ENCODE data around the gene ABL1. TPM values are rescaled to one million over a fixed set of nuclear protein-coding genes. Genes with fewer than 3 reads are reported as not detected.

The ABL1 gene
- total RNA-seq, 2 experiments from 2014 or later: 24.8 to 24.9 TPM

DNA sequence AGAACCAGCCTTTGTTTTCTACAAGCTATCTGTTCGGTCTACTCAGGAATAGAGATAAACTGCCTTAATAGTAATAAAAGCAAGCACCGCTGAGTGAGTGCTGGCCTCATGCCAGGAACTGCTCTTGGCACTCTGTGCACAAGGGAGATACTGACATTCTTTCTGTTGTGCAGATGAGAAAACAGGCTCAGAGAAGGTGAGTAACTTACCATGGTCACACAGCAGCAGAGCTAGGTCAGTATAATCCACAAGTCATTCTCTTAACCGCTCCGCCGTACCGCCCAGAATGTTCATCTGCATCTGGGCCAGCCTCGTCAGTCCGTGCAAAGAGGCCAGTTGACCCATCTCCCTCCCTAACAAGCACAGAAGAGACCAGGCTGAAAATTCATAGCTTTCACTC is 34.2 kb downstream of the ABL1 start:
- Mint-ChIP-seq H3K4me3 (no peak overlapping the region), H3K4me1 (ENCODE audit: low read depth) (no peaks in the 10 kb centered on the region), H3K36me3 (peaks cover 9% of the 10 kb centered on the region), H3K27ac (no peak overlapping the region), H3K9me3 (no peaks in the 10 kb centered on the region), H3K27me3 (no peaks in the 10 kb centered on the region)
- POLR2A ChIA-PET: interaction anchor here (0.7 kb wide), 1 partner anchor 22 kb away, joined by 4 read pairs; no protein-coding TSS in a partner anchor
- CTCF ChIA-PET: interaction anchor here (0.9 to 10.7 kb wide), 16 partner anchors 9 to 184 kb away, joined by 3 to 139 read pairs (median 5); no protein-coding TSS in a partner anchor
- DNase-seq: no peak
- intact Hi-C loops (cut with micrococcal nuclease): no loop called here

- CTCF ChIA-PET: interaction anchor here (0.7 to 10.7 kb wide), 15 partner anchors 8 to 238 kb away, joined by 3 to 139 read pairs (median 4); no protein-coding TSS in a partner anchor
- DNase-seq: no peak
- no peaks in the 10 kb centered on the region for H3K4me1 Mint-ChIP-seq (ENCODE audit: low read depth)
- intact Hi-C loops (cut with micrococcal nuclease): no loop called here
- POLR2A ChIA-PET: no interaction called here
- H3K36me3 Mint-ChIP-seq: peaks cover 9% of the 10 kb centered on the region
- no peaks in the 10 kb centered on the region for H3K9me3 Mint-ChIP-seq
- no peak overlapping the region for H3K27ac Mint-ChIP-seq
- H3K27me3 Mint-ChIP-seq: no peaks in the 10 kb centered on the region
- H3K4me3 Mint-ChIP-seq: no peak overlapping the region
Measured at GRCh38 chr9:130870491-130871381, 35.7 kb downstream of the ABL1 start.

DNA sequence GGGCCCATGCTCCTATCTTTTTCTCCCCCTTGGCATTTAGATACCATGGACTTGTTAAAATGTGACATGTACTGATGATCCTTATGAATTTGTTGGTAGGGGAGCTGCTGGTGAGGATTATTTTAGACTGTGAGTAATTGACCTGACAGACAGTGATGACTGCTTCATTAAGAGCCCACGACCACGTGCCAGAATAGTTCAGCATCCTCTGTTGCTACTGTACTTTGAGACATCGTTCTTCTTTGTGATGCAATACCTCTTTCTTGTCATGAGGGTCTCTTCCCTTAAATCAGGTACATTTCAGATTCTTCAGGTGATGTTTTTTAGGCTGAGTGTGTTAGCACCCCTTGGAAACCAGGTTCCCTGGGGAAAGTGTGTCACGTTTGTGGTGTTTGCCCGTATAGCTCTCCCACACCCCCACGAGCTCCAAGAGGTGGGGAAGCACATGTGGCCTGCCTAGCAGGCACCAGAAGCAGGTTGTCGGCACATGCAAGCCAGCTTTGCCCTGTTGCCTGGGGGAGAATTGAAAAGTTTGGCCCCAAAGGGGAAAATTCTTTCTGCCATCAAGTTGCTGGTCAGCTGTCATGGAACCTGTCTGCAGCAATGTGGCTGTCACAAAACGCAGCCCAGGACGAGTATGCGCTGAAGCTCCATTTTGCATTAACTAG is 36.5 kb downstream of the ABL1 start:
- POLR2A ChIA-PET: no interaction called here
- Mint-ChIP-seq H3K36me3 (peaks cover 9% of the 10 kb centered on the region), H3K4me1 (ENCODE audit: low read depth) (no peaks in the 10 kb centered on the region), H3K4me3 (no peak overlapping the region), H3K27ac (no peak overlapping the region), H3K9me3 (no peaks in the 10 kb centered on the region), H3K27me3 (no peaks in the 10 kb centered on the region)
- intact Hi-C loops (cut with micrococcal nuclease): no loop called here
- DNase-seq: no peak
- CTCF ChIA-PET: interaction anchor here (0.9 to 2.1 kb wide), 3 partner anchors 12 to 175 kb away, joined by 3 to 12 read pairs (median 4); no protein-coding TSS in a partner anchor

DNA sequence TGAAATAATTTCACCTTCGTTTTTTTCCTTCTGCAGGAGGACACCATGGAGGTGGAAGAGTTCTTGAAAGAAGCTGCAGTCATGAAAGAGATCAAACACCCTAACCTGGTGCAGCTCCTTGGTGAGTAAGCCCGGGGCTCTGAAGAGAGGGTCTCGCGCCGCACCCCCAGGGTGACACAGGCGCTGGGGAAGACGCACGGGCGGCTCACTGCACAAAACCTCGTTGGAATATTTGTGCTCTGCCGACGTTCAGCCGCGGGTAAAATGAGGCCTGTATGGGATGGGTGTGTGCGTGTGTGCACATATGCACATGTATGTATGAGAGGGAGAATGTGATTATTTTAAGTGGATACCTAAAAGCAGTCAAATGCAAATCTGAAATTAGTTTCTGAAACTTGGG is 37.0 kb downstream of the ABL1 start:
- Mint-ChIP-seq H3K36me3 (peaks cover 9% of the 10 kb centered on the region), H3K27ac (no peak overlapping the region), H3K4me1 (ENCODE audit: low read depth) (no peaks in the 10 kb centered on the region), H3K27me3 (no peaks in the 10 kb centered on the region), H3K4me3 (no peak overlapping the region), H3K9me3 (no peaks in the 10 kb centered on the region)
- POLR2A ChIA-PET: no interaction called here
- no peak for DNase-seq
- CTCF ChIA-PET: interaction anchor here (0.9 to 1.3 kb wide), 2 partner anchors 13 to 174 kb away, joined by 3 to 4 read pairs; no protein-coding TSS in a partner anchor
- intact Hi-C loops (cut with micrococcal nuclease): no loop called here

- no peak for DNase-seq
- no peak overlapping the region for H3K4me3 Mint-ChIP-seq
- H3K27me3 Mint-ChIP-seq: no peaks in the 10 kb centered on the region
- ChIA-PET POLR2A (no interaction called here), CTCF (interaction anchor here (1.3 kb wide), 1 partner anchor 13 kb away, joined by 3 read pairs; no protein-coding TSS in a partner anchor)
- intact Hi-C loops (cut with micrococcal nuclease): no loop called here
- no peaks in the 10 kb centered on the region for H3K4me1 Mint-ChIP-seq (ENCODE audit: low read depth)
- H3K27ac Mint-ChIP-seq: no peak overlapping the region
- H3K36me3 Mint-ChIP-seq: peaks cover 9% of the 10 kb centered on the region
- no peaks in the 10 kb centered on the region for H3K9me3 Mint-ChIP-seq
Measured at GRCh38 chr9:130872508-130872907, 37.5 kb downstream of the ABL1 start.

DNA sequence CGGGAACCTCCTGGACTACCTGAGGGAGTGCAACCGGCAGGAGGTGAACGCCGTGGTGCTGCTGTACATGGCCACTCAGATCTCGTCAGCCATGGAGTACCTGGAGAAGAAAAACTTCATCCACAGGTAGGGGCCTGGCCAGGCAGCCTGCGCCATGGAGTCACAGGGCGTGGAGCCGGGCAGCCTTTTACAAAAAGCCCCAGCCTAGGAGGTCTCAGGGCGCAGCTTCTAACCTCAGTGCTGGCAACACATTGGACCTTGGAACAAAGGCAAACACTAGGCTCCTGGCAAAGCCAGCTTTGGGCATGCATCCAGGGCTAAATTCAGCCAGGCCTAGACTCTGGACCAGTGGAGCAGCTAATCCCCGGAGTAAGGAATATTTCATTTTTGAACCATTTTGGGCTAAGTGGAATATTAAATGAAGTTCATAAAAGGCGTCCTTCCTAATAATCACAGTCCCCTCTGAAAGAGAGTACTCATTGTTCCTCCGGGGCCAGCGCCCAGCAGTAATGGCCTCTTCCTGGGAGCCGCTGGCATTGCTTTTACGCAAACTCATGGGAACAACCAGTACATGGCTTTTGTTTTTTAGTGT is 38.0 kb downstream of the ABL1 start:
- ChIA-PET POLR2A (no interaction called here), CTCF (no interaction called here)
- no peak overlapping the region for H3K27ac Mint-ChIP-seq
- peaks cover 9% of the 10 kb centered on the region for H3K36me3 Mint-ChIP-seq
- H3K4me3 Mint-ChIP-seq: no peak overlapping the region
- no peaks in the 10 kb centered on the region for H3K4me1 Mint-ChIP-seq (ENCODE audit: low read depth)
- no peak for DNase-seq
- no peaks in the 10 kb centered on the region for H3K9me3 Mint-ChIP-seq
- intact Hi-C loops (cut with micrococcal nuclease): no loop called here
- no peaks in the 10 kb centered on the region for H3K27me3 Mint-ChIP-seq

DNA sequence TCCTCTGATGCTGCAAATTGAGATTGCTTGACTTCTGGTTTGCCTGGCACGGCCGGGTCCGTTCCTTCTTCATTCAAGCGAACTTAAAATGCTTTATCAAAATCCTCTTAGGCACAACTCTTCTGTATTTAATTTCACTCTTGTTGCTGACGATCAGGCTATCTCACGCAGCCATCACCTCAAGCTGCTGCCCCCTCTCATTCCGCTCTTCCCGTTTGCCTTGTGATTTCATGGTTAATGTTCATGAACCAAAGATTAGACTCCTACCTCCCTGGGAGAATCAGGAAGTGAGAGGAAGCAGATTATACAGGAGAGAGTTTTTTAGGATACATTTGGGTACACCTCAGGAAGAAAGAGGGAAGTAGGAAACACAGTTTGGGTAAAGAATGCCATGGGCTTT is 38.9 kb downstream of the ABL1 start:
- H3K36me3 Mint-ChIP-seq: peaks cover 9% of the 10 kb centered on the region
- H3K9me3 Mint-ChIP-seq: no peaks in the 10 kb centered on the region
- H3K4me3 Mint-ChIP-seq: no peak overlapping the region
- DNase-seq: no peak
- H3K27ac Mint-ChIP-seq: no peak overlapping the region
- POLR2A ChIA-PET: no interaction called here
- H3K27me3 Mint-ChIP-seq: no peaks in the 10 kb centered on the region
- CTCF ChIA-PET: no interaction called here
- intact Hi-C loops (cut with micrococcal nuclease): no loop called here
- no peaks in the 10 kb centered on the region for H3K4me1 Mint-ChIP-seq (ENCODE audit: low read depth)

GRCh38 chr9:130874783-130875182 is 39.7 kb downstream of the ABL1 start:
- H3K4me1 Mint-ChIP-seq (ENCODE audit: low read depth): no peaks in the 10 kb centered on the region
- intact Hi-C loops (cut with micrococcal nuclease): no loop called here
- ChIA-PET CTCF (interaction anchor here (0.7 kb wide), 1 partner anchor 106 kb away, joined by 3 read pairs; no protein-coding TSS in a partner anchor), POLR2A (no interaction called here)
- H3K36me3 Mint-ChIP-seq: peaks cover 16% of the 10 kb centered on the region
- no peak for DNase-seq
- H3K27me3 Mint-ChIP-seq: no peaks in the 10 kb centered on the region
- H3K4me3 Mint-ChIP-seq: no peak overlapping the region
- no peaks in the 10 kb centered on the region for H3K9me3 Mint-ChIP-seq
- no peak overlapping the region for H3K27ac Mint-ChIP-seq

GRCh38 chr9:130877300-130877699 is 42.2 kb downstream of the ABL1 start:
- Mint-ChIP-seq H3K9me3 (no peaks in the 10 kb centered on the region), H3K4me1 (ENCODE audit: low read depth) (no peaks in the 10 kb centered on the region), H3K27ac (no peak overlapping the region), H3K36me3 (peaks cover 21% of the 10 kb centered on the region), H3K4me3 (no peak overlapping the region), H3K27me3 (no peaks in the 10 kb centered on the region)
- DNase-seq: no peak
- CTCF ChIA-PET: no interaction called here
- POLR2A ChIA-PET: no interaction called here
- intact Hi-C loops (cut with micrococcal nuclease): no loop called here

- intact Hi-C loops (cut with micrococcal nuclease): no loop called here
- H3K27me3 Mint-ChIP-seq: no peaks in the 10 kb centered on the region
- no peaks in the 10 kb centered on the region for H3K9me3 Mint-ChIP-seq
- no peak overlapping the region for H3K27ac Mint-ChIP-seq
- H3K4me1 Mint-ChIP-seq (ENCODE audit: low read depth): no peaks in the 10 kb centered on the region
- no peak overlapping the region for H3K4me3 Mint-ChIP-seq
- DNase-seq: no peak
- ChIA-PET CTCF (interaction anchor here (1.1 to 1.2 kb wide), 2 partner anchors 8 to 13 kb away, joined by 3 read pairs; no protein-coding TSS in a partner anchor), POLR2A (no interaction called here)
- H3K36me3 Mint-ChIP-seq: peaks cover 19% of the 10 kb centered on the region
Measured at GRCh38 chr9:130878295-130878694, 43.2 kb downstream of the ABL1 start.

DNA sequence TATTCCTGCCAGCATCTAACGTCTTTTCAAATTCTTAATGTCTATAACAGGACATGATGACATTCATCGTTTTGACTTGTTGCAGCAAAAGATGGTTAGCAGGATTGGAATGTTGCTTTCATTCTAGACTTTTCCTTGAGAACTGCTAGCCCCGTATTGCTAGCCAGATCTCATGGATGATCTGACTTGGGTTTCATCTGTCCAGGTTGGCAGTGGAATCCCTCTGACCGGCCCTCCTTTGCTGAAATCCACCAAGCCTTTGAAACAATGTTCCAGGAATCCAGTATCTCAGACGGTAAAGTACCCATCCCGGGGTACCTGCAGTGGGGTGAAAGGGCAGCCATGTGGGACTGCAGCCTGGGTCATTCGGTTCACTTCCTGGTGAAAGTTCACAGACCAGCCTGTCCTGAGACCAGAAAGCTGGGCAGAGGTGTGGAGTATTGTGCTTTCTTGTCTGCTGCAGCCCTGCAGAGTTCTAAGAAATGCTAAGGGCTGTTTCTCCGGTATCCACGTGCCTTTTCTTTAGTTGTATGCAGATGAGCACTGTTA is 44.9 kb downstream of the ABL1 start:
- intact Hi-C loops (cut with micrococcal nuclease): no loop called here
- ChIA-PET POLR2A (no interaction called here), CTCF (interaction anchor here (1.1 to 1.5 kb wide), 2 partner anchors 14 to 17 kb away, joined by 3 to 4 read pairs; no protein-coding TSS in a partner anchor)
- H3K4me1 Mint-ChIP-seq (ENCODE audit: low read depth): no peaks in the 10 kb centered on the region
- H3K27ac Mint-ChIP-seq: no peak overlapping the region
- no peaks in the 10 kb centered on the region for H3K27me3 Mint-ChIP-seq
- H3K36me3 Mint-ChIP-seq: peaks cover 18% of the 10 kb centered on the region
- H3K4me3 Mint-ChIP-seq: no peak overlapping the region
- no peaks in the 10 kb centered on the region for H3K9me3 Mint-ChIP-seq
- no peak for DNase-seq
